ENCODE data around the gene MUC5AC.

The MUC5AC gene

GRCh38 chr11:1121813-1122663 lies 35.7 kb upstream of the MUC5AC start:
- DNase-seq (ENCODE audit: low spot score), result peak; percentile 29

GRCh38 chr11:1122664-1123002 lies 35.1 kb upstream of the MUC5AC start:
- DNase-seq (ENCODE audit: low spot score), result no peak

- DNase-seq (ENCODE audit: low spot score), result no peak
Observed at GRCh38 chr11:1123970-1124369, 33.8 kb upstream of the MUC5AC start.

GRCh38 chr11:1125803-1126202 lies 31.9 kb upstream of the MUC5AC start:
- DNase-seq (ENCODE audit: low spot score), result no peak

GRCh38 chr11:1126491-1126926 lies 31.2 kb upstream of the MUC5AC start:
- no peak for DNase-seq (ENCODE audit: low spot score)

GRCh38 chr11:1126935-1127663 lies 30.7 kb upstream of the MUC5AC start:
- DNase-seq (ENCODE audit: low spot score), result no peak

- DNase-seq (ENCODE audit: low spot score), result no peak
Observed at GRCh38 chr11:1127664-1128162, 30.0 kb upstream of the MUC5AC start.

GRCh38 chr11:1128311-1129142 lies 29.2 kb upstream of the MUC5AC start:
- no peak for DNase-seq (ENCODE audit: low spot score)

GRCh38 chr11:1129143-1129610 lies 28.6 kb upstream of the MUC5AC start:
- DNase-seq (ENCODE audit: low spot score), result no peak

GRCh38 chr11:1129611-1130160 lies 28.1 kb upstream of the MUC5AC start:
- DNase-seq (ENCODE audit: low spot score), result no peak

- DNase-seq (ENCODE audit: low spot score), result no peak
Observed at GRCh38 chr11:1130276-1131032, 27.3 kb upstream of the MUC5AC start.

GRCh38 chr11:1131033-1131911 lies 26.5 kb upstream of the MUC5AC start:
- DNase-seq (ENCODE audit: low spot score), result no peak

- DNase-seq (ENCODE audit: low spot score), result no peak
Observed at GRCh38 chr11:1134848-1135445, 22.8 kb upstream of the MUC5AC start.

- DNase-seq (ENCODE audit: low spot score), result no peak
Observed at GRCh38 chr11:1138097-1138496, 19.7 kb upstream of the MUC5AC start.

GRCh38 chr11:1139441-1140083 lies 18.2 kb upstream of the MUC5AC start:
- no peak for DNase-seq (ENCODE audit: low spot score)

GRCh38 chr11:1140642-1141490 lies 16.9 kb upstream of the MUC5AC start:
- no peak for DNase-seq (ENCODE audit: low spot score)

- DNase-seq (ENCODE audit: low spot score), result no peak
Observed at GRCh38 chr11:1146365-1146764, 11.4 kb upstream of the MUC5AC start.

- DNase-seq (ENCODE audit: low spot score), result no peak
Observed at GRCh38 chr11:1147792-1148191, 10.0 kb upstream of the MUC5AC start.
